ENCODE measurements around the gene EFNB2.

The EFNB2 gene

GRCh38 chr13:106468744-106469590 is 66.5 kb downstream of the EFNB2 start:
- no peak overlapping the region for H3K4me3 ChIP-seq (ENCODE audit: low read length)
- no peak for DNase-seq (ENCODE audit: low read depth)
- no peak for TF ChIP-seq CTCF (IDR thresholded peaks at IDR 0.05; ENCODE audit: insufficient read depth, low read depth, low read length, missing control alignments)

GRCh38 chr13:106468207-106468606 is 67.3 kb downstream of the EFNB2 start:
- no peak for TF ChIP-seq CTCF (IDR thresholded peaks at IDR 0.05; ENCODE audit: insufficient read depth, low read depth, low read length, missing control alignments)
- no peak for DNase-seq (ENCODE audit: low read depth)
- H3K4me3 ChIP-seq (ENCODE audit: low read length), result no peak overlapping the region

GRCh38 chr13:106467427-106468122 is 67.9 kb downstream of the EFNB2 start:
- H3K4me3 ChIP-seq (ENCODE audit: low read length), result no peak overlapping the region
- TF ChIP-seq CTCF (IDR thresholded peaks at IDR 0.05; ENCODE audit: insufficient read depth, low read depth, low read length, missing control alignments), result no peak
- DNase-seq (ENCODE audit: low read depth), result no peak

- no peak for TF ChIP-seq CTCF (IDR thresholded peaks at IDR 0.05; ENCODE audit: insufficient read depth, low read depth, low read length, missing control alignments)
- peak; percentile 42 for DNase-seq (ENCODE audit: low read depth)
- no peak overlapping the region for H3K4me3 ChIP-seq (ENCODE audit: low read length)
These were observed 68.6 kb downstream of the EFNB2 start for GRCh38 chr13:106466691-106467426.

- no peak for DNase-seq (ENCODE audit: low read depth)
- no peak for TF ChIP-seq CTCF (IDR thresholded peaks at IDR 0.05; ENCODE audit: insufficient read depth, low read depth, low read length, missing control alignments)
- no peak overlapping the region for H3K4me3 ChIP-seq (ENCODE audit: low read length)
These were observed 71.4 kb downstream of the EFNB2 start for GRCh38 chr13:106464076-106464475.

GRCh38 chr13:106462710-106463109 is 72.8 kb downstream of the EFNB2 start:
- DNase-seq (ENCODE audit: low read depth), result no peak
- no peak overlapping the region for H3K4me3 ChIP-seq (ENCODE audit: low read length)
- TF ChIP-seq CTCF (IDR thresholded peaks at IDR 0.05; ENCODE audit: insufficient read depth, low read depth, low read length, missing control alignments), result no peak

Data from epithelial cell of esophagus (primary cell).